ENCODE results near the gene PRKAR1B. TPM values are rescaled to one million over a fixed set of nuclear protein-coding genes. Genes with fewer than 3 reads are reported as not detected.
"Not testable (repeated sequence)": the region's sequence is repeated elsewhere in the genome, so short reads cannot be mapped to it uniquely, and the experiment has no call there.

PRKAR1B gene
- total RNA-seq, 2 experiments from 2014 or later: 48.7 to 49.9 TPM

DNA sequence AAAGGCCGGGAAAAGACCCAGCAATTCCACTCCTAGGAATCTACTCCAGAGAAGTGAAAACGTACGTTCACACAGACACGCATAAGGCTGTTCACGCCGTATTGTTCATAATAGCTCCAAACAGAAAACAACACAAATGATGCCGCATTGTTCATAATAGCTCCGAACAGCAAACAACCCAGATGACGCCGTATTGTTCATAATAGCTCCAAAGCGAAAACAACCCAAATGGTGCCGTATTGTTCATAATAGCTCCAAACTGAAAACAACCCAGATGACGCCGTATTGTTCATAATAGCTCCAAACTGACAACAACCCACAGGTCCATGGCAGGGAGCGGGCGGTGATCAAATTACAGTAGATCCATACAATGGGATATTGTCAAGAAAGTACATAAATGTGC is 85.8 kb downstream of the PRKAR1B start:
- Mint-ChIP-seq H3K4me1 (ENCODE audit: low read depth) (peaks cover 20% of the 10 kb centered on the region), H3K27ac (no peak overlapping the region), H3K4me3 (no peak overlapping the region), H3K36me3 (ENCODE audit: low read depth) (peaks cover 15% of the 10 kb centered on the region), H3K9me3 (peaks cover 7% of the 10 kb centered on the region), H3K27me3 (no peaks in the 10 kb centered on the region)
- intact Hi-C loops (cut with micrococcal nuclease): no loop called here
- CTCF ChIA-PET: no interaction called here
- DNase-seq (no peak), ATAC-seq (no peak)
- TF ChIP-seq, protein P1, sequence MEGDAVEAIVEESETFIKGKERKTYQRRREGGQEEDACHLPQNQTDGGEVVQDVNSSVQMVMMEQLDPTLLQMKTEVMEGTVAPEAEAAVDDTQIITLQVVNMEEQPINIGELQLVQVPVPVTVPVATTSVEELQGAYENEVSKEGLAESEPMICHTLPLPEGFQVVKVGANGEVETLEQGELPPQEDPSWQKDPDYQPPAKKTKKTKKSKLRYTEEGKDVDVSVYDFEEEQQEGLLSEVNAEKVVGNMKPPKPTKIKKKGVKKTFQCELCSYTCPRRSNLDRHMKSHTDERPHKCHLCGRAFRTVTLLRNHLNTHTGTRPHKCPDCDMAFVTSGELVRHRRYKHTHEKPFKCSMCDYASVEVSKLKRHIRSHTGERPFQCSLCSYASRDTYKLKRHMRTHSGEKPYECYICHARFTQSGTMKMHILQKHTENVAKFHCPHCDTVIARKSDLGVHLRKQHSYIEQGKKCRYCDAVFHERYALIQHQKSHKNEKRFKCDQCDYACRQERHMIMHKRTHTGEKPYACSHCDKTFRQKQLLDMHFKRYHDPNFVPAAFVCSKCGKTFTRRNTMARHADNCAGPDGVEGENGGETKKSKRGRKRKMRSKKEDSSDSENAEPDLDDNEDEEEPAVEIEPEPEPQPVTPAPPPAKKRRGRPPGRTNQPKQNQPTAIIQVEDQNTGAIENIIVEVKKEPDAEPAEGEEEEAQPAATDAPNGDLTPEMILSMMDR (IDR thresholded peaks at IDR 0.05): no peak
- POLR2A ChIA-PET: no interaction called here

DNA sequence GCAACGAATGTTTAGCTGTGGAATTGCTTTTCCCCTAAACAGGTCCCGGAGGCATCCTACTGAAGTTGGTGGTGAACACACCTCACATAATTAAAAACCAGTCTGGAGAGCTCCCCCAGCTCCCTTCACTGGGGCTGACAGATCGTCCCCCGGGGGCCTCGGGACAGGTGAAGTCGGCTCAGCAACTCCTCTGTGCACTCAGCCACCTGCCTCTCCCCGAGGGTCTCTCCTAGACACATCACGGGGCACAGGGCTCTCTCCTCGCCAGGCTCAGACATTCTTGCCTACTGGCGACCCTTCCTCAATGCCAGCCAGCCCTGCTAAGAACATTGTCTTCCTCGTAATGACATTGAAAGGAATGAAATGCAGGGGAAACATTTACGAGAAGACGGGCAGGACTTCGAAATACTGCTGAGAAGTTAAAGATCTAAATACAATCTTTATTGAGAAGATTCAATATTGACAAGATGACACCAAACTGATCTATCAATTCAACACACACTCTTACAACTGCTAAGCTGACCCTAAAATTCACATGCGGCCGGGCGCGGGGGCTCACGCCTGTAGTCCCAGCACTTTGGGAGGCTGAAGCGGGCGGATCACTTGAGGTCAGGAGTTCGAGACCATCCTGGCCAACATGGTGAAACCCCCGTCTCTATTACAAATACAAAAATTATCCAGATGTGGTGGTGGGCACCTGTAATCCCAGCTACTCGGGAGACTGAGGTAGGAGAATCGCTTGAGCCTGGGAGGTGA is 88.6 kb downstream of the PRKAR1B start:
- Mint-ChIP-seq H3K9me3 (peaks cover 7% of the 10 kb centered on the region), H3K27ac (no peak overlapping the region), H3K4me1 (ENCODE audit: low read depth) (peaks cover 21% of the 10 kb centered on the region), H3K27me3 (no peaks in the 10 kb centered on the region), H3K4me3 (no peak overlapping the region), H3K36me3 (ENCODE audit: low read depth) (peaks cover 15% of the 10 kb centered on the region)
- DNase-seq (no peak), ATAC-seq (no peak)
- POLR2A ChIA-PET: no interaction called here
- TF ChIP-seq, protein P1 (IDR thresholded peaks at IDR 0.05): no peak
- CTCF ChIA-PET: interaction anchor here (0.6 to 0.7 kb wide), 2 partner anchors 14 to 305 kb away, joined by 5 read pairs; no protein-coding TSS in a partner anchor
- intact Hi-C loops (cut with micrococcal nuclease): no loop called here

DNA sequence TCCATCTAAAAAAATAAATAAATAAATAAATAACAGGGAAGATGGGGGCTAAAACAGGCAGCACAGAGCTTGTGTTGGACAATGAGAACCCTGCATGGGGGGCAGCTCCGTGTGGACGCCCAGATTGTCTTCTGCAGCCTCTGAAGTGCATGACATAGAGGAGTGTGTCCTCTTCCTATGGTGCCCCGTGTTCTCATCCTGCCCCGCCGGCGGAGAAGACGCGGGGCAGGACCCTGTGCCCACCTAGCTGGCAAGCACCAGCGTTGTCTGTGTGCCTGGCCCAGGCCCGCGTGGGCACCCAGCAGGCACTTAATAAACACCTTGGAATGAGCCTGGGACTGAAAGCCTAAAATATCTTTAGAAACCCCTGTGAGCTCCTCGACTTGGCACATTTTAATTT is 89.3 kb downstream of the PRKAR1B start:
- intact Hi-C loops (cut with micrococcal nuclease): no loop called here
- no peak overlapping the region for H3K4me3 Mint-ChIP-seq
- CTCF ChIA-PET: interaction anchor here (0.6 to 0.7 kb wide), 2 partner anchors 13 to 305 kb away, joined by 5 read pairs; no protein-coding TSS in a partner anchor
- H3K36me3 Mint-ChIP-seq (ENCODE audit: low read depth): peaks cover 9% of the 10 kb centered on the region
- H3K4me1 Mint-ChIP-seq (ENCODE audit: low read depth): peaks cover 21% of the 10 kb centered on the region
- peaks cover 4% of the 10 kb centered on the region for H3K9me3 Mint-ChIP-seq
- DNase-seq (no peak), ATAC-seq (no peak)
- no peak overlapping the region for H3K27ac Mint-ChIP-seq
- TF ChIP-seq, protein P1 (IDR thresholded peaks at IDR 0.05): no peak
- POLR2A ChIA-PET: no interaction called here
- no peaks in the 10 kb centered on the region for H3K27me3 Mint-ChIP-seq

DNA sequence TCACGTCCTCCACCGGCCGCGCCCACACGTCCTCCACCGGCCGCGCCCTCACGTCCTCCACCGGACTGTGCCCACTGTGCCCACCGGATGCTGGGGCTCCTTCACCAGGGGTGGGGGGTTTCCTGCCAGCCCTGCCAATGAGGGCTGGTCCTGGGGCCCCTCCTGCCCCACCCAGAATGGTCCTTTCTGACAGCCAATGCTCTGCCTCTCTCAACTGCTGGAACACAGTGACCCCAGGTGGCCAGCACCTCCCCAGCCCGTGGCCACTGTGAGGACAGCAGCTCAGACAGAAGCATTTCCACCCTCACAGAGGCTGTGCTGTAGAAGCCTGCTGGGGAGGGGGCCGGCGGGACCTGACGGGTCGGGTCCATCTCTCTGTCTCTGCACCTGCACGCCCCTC is 90.7 kb downstream of the PRKAR1B start:
- peak; percentile 54 for DNase-seq
- Mint-ChIP-seq H3K27ac (no peak overlapping the region), H3K27me3 (no peaks in the 10 kb centered on the region)

DNA sequence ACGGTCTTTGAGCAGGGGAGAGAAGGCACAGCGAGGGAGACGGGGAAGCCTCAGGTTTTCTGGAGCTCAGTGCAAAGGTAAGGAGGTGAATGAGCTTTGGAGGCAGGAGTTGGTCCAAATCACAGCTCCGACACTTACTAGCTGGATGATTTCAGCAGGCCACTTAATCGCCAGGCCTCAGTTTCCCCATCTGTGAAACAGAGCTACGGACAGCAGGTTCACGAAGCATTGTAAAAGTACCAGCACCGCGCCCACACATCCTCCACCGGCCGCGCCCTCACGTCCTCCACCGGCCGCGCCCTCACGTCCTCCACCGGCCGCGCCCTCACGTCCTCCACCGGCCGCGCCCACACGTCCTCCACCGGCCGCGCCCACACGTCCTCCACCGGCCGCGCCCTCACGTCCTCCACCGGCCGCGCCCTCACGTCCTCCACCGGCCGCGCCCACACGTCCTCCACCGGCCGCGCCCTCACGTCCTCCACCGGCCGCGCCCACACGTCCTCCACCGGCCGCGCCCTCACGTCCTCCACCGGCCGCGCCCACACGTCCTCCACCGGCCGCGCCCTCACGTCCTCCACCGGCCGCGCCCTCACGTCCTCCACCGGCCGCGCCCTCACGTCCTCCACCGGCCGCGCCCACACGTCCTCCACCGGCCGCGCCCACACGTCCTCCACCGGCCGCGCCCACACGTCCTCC is 91.2 kb downstream of the PRKAR1B start:
- peaks cover 21% of the 10 kb centered on the region for H3K4me1 Mint-ChIP-seq (ENCODE audit: low read depth)
- POLR2A ChIA-PET; H3K27ac Mint-ChIP-seq; H3K27me3 Mint-ChIP-seq; H3K9me3 Mint-ChIP-seq; intact Hi-C loops (cut with micrococcal nuclease); H3K36me3 Mint-ChIP-seq (ENCODE audit: low read depth); H3K4me3 Mint-ChIP-seq; ATAC-seq; DNase-seq: not testable (repeated sequence)
- CTCF ChIA-PET: interaction anchor here (1.8 kb wide), 1 partner anchor 303 kb away, joined by 7 read pairs; no protein-coding TSS in a partner anchor

More for the DNA sequence above, 90.7 kb downstream of the PRKAR1B start:
- H3K4me1 Mint-ChIP-seq (ENCODE audit: low read depth): peaks cover 21% of the 10 kb centered on the region
- CTCF ChIA-PET: interaction anchor here (1.1 to 1.8 kb wide), 2 partner anchors 10 to 304 kb away, joined by 4 to 7 read pairs; no protein-coding TSS in a partner anchor
- no peak overlapping the region for H3K4me3 Mint-ChIP-seq
- POLR2A ChIA-PET: interaction anchor here (0.6 kb wide), 1 partner anchor 9 kb away, joined by 3 read pairs; no protein-coding TSS in a partner anchor
- intact Hi-C loops (cut with micrococcal nuclease): no loop called here
- H3K36me3 Mint-ChIP-seq (ENCODE audit: low read depth): peaks cover 7% of the 10 kb centered on the region
- peaks cover 2% of the 10 kb centered on the region for H3K9me3 Mint-ChIP-seq
- TF ChIP-seq, protein P1 (IDR thresholded peaks at IDR 0.05): no peak
- ATAC-seq: peak; percentile 82
